K562 (cell line): ENCODE measurements around the gene DMD.

ENCODE experiments used
- POLR3A ChIP-seq: IDR thresholded peaks from 2 replicates; pipeline ENCODE4 v1.6.1; 2011; ENCODE audit warnings: borderline replicate concordance, mild to moderate bottlenecking, moderate library complexity; ENCODE audit not compliant: insufficient read length, insufficient read depth; ENCODE audit errors: extremely low read depth
- SRSF9 ChIP-seq: fragments of 200-400 bp; formaldehyde crosslinking; IDR thresholded peaks from 2 replicates; pipeline ENCODE4 v1.6.1; 2017; ENCODE audit warnings: low read depth, low read length, borderline replicate concordance

- TF ChIP-seq SRSF9 (no peak), POLR3A (no peak)
Observed at GRCh38 chrX:32489125-32489524, 722.2 kb downstream of the DMD start.
